A549 (cell line): ENCODE measurements around the gene PLXNA1. TPM values are rescaled to one million over a fixed set of nuclear protein-coding genes. Genes with fewer than 3 reads are reported as not detected.

Experiments
- ATAC-seq, 2 experiments: fragments of 200-7000 bp in 1 of 2; fragments of >200 bp in 1 of 2; cut with Nextera tagmentation in 1 of 2; cut with Tn5 transposase in 1 of 2; 3 replicates each; pipeline versions ENCODE4 v1.8.0 to v1.9.1; 2018 to 2020; ENCODE audit warnings: mild to moderate bottlenecking in 1 of 2, moderate library complexity in 1 of 2
- CTCF ChIA-PET: fragments of 300-600 bp; sonication (Branson Sonifier 250); formaldehyde crosslinking; extraction: SDS; loops from one replicate; lab custom pipeline; 2021; ENCODE audit warnings: antibody characterized with exemption, inconsistent platforms; lab: Yijun Ruan, JAX
- POLR2A ChIA-PET: fragments of 350-600 bp; formaldehyde crosslinking; extraction: SDS; loops from one replicate; lab custom pipeline; 2021; ENCODE audit warnings: antibody characterized with exemption, inconsistent platforms; lab: Yijun Ruan, JAX
- DNase-seq, 2 experiments: peaks; one replicate each; pipeline versions ENCODE4 v3.0.0 to v3.0.0-alpha.2; 2011 to 2016; ENCODE audit warnings: low read depth in 1 of 2, low spot score in 1 of 2
- FAIRE-seq: peaks from 2 replicates; lab custom pipeline; 2011; peaks lifted over from hg19 to GRCh38; lab: Jason Lieb, UNC
- H3K27ac ChIP-seq, 2 experiments: fragments of >200 bp; sonication (Bioruptor Twin); formaldehyde crosslinking; 3 replicates each; pipeline ENCODE4 v1.5.1; 2016 to 2017
- H3K4me1 ChIP-seq: fragments of >200 bp; sonication (Bioruptor Twin); formaldehyde crosslinking; 3 replicates; pipeline ENCODE4 v1.6.1; 2016
- H3K4me2 ChIP-seq: fragments of >200 bp; sonication (Bioruptor Twin); formaldehyde crosslinking; 3 replicates; pipeline ENCODE4 v1.6.1; 2016
- H3K4me3 ChIP-seq: fragments of >200 bp; sonication (Bioruptor Twin); formaldehyde crosslinking; 3 replicates; pipeline ENCODE4 v1.5.1; 2016
- H3K9me3 ChIP-seq: fragments of >200 bp; sonication (Bioruptor Twin); formaldehyde crosslinking; 3 replicates; pipeline ENCODE4 v1.6.1; 2016
- CBX2 ChIP-seq: fragments of 200-600 bp; sonication (generic); IDR thresholded peaks from 2 replicates; pipeline ENCODE4 v1.6.1; 2016; ENCODE audit warnings: low read depth, mild to moderate bottlenecking, borderline replicate concordance
- E2F6 ChIP-seq: IDR thresholded peaks from 2 replicates; pipeline ENCODE4 v1.6.1; 2012; ENCODE audit warnings: low read depth, borderline replicate concordance
- FOSL2 ChIP-seq, 2 experiments: fragments of 450-650 bp in 1 of 2; fragments of >200 bp in 1 of 2; sonication (Bioruptor Twin) in 1 of 2; formaldehyde crosslinking; IDR thresholded peaks; 2 replicates each; pipeline versions ENCODE4 v1.5.0 to v1.6.1; 2016 to 2020; ENCODE audit warnings: mild to moderate bottlenecking in 1 of 2, moderate library complexity in 1 of 2
- FOXS1 ChIP-seq: fragments of 250-450 bp; sonication (Bioruptor Pico); IDR thresholded peaks from 2 replicates; pipeline ENCODE4 v1.5.0; 2020; ENCODE audit warnings: mild to moderate bottlenecking, moderate library complexity
- HOXA7 ChIP-seq: fragments of 250-450 bp; sonication (Bioruptor Pico); IDR thresholded peaks from 2 replicates; pipeline ENCODE4 v1.5.0; 2020; ENCODE audit warnings: mild to moderate bottlenecking, moderate library complexity
- JUNB ChIP-seq: fragments of >200 bp; sonication (Bioruptor Twin); formaldehyde crosslinking; IDR thresholded peaks from 2 replicates; pipeline ENCODE4 v1.6.1; 2016
- MAFK ChIP-seq: fragments of 450-650 bp; IDR thresholded peaks from 2 replicates; pipeline ENCODE4 v1.6.1; 2014; ENCODE audit not compliant: partially characterized antibody
- MYC ChIP-seq: IDR thresholded peaks from 2 replicates; pipeline ENCODE4 v1.6.1; 2012; ENCODE audit warnings: mild to moderate bottlenecking, inconsistent platforms, low read length, improper control_type of control experiment, borderline replicate concordance
- NFE2L2 ChIP-seq: fragments of 150-350 bp; conservative IDR thresholded peaks from 2 replicates; pipeline ENCODE4 v1.6.1; 2014; ENCODE audit warnings: low read length
- RAD21 ChIP-seq, 2 experiments: fragments of >200 bp in 1 of 2; sonication (Bioruptor Twin) in 1 of 2; formaldehyde crosslinking in 1 of 2; IDR thresholded peaks in 1 of 2; conservative IDR thresholded peaks in 1 of 2; 2 replicates in 1 of 2; 3 replicates in 1 of 2; pipeline ENCODE4 v1.6.1; 2012 to 2018; ENCODE audit warnings: inconsistent platforms in 1 of 2
- RARB ChIP-seq: fragments of 250-450 bp; sonication (Bioruptor Pico); IDR thresholded peaks from 2 replicates; pipeline ENCODE4 v1.8.0; 2021; ENCODE audit warnings: mild to moderate bottlenecking, moderate library complexity
- RFX5 ChIP-seq: fragments of 450-650 bp; IDR thresholded peaks from 2 replicates; pipeline ENCODE4 v1.7.1; 2014; ENCODE audit warnings: antibody characterized with exemption, mild to moderate bottlenecking, moderate library complexity
- ZFP36 ChIP-seq: fragments of 450-650 bp; IDR thresholded peaks from 2 replicates; pipeline ENCODE4 v1.6.1; 2014; ENCODE audit warnings: borderline replicate concordance; ENCODE audit not compliant: partially characterized antibody
- ZNF302 ChIP-seq: fragments of 250-450 bp; sonication (Bioruptor Pico); IDR thresholded peaks from 2 replicates; pipeline ENCODE4 v1.9.0; 2021; ENCODE audit warnings: inconsistent platforms, mild to moderate bottlenecking, moderate library complexity
- WGBS: methylation state at CpG from one replicate; pipeline ENCODE4 v1.1.6; 2017; ENCODE audit errors: missing lambda C conversion rate; 5-methylcytosine and 5-hydroxymethylcytosine counted together
- polyA plus RNA-seq, 4 experiments: library from polyadenylated mRNA; depleted of rRNA in 3 of 4; stranded (reverse); fragments of >200 nt; fragmentation: RNase III in 1 of 4; extraction: RNeasy Plus Mini Kit Qiagen cat#74134 plus additional on column Dnase treatment in 1 of 4; gene quantifications; 2 replicates in 3 of 4; 3 replicates in 1 of 4; pipeline ENCODE4 v1.2.3, GENCODE V29; 2011 to 2017

PLXNA1 gene
- polyA plus RNA-seq, 2 of the 4 experiments (the other 2 are of a cell fraction), result 9.1 to 16.3 TPM

GRCh38 chr3:126994661-126995245 lies 11.8 kb downstream of the PLXNA1 start:
- Histone ChIP-seq H3K9me3 (no peaks in the 10 kb centered on the region), H3K4me1 (no peaks in the 10 kb centered on the region), H3K4me2 (no peak overlapping the region)
- no peak for ATAC-seq
- TF ChIP-seq RARB (CRISPR knock-in tag) (no peak), JUNB (no peak)
- TF ChIP-seq, all 56 proteins: peak for 0
- Histone ChIP-seq H3K27ac (no peak overlapping the region), H3K4me3 (no peak overlapping the region)
- DNase-seq (no peak), FAIRE-seq (no peak)
- POLR2A ChIA-PET, result no interaction called here
- WGBS, result 94% methylated on average over 5 of the region's 10 CpGs
- CTCF ChIA-PET, result interaction anchor here (1.6 to 2.2 kb wide), 3 partner anchors 8 to 242 kb away, joined by 4 to 10 read pairs (median 5); partner anchors contain the start of gene PLXNA1

DNA sequence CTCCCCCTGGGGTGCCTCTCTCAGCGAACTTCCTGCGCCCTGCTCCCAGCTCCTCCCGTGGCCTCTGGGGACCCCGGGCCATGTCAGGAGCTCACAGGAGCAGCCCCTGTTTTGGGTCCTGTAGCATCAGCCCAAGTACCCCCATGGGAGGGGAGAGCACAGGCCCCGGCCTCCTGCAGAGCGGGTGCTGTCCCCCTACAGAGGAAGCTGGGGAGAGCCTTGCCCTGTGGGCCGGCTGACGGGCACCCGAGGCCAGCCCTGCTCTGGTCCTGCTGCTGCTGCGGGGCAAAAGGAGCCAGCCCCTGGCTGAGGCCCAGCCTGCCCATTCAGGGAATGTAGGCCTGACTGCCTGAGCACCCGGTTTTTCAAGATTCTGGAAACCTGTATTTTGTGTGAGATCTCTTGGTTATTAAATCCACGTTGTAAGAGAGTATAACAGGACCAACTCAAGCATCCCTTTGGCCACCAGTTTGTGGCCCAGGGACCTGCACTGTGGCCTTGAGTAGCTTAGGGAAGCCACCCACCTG lies 12.4 kb downstream of the PLXNA1 start:
- H3K9me3 ChIP-seq, result no peaks in the 10 kb centered on the region
- POLR2A ChIA-PET, result no interaction called here
- H3K4me3 ChIP-seq, result no peak overlapping the region
- no peaks in the 10 kb centered on the region for H3K4me1 ChIP-seq
- ATAC-seq (no peak), DNase-seq (no peak), FAIRE-seq (no peak)
- WGBS, result 88% methylated on average over 6 of the region's 12 CpGs
- H3K27ac ChIP-seq, result no peak overlapping the region
- TF ChIP-seq MAFK, result no peak
- CTCF ChIA-PET, result interaction anchor here (1.1 to 2.2 kb wide), 4 partner anchors 9 to 243 kb away, joined by 3 to 10 read pairs (median 4); partner anchors contain the start of gene PLXNA1
- no peak overlapping the region for H3K4me2 ChIP-seq

- ChIA-PET POLR2A (no interaction called here), CTCF (interaction anchor here (0.5 to 2.2 kb wide), 6 partner anchors 9 to 548 kb away, joined by 3 to 10 read pairs (median 4); partner anchors contain the start of gene PLXNA1)
- peak in 1 of 2 experiments; percentile 57; a peak in 3 of 6 replicates for ATAC-seq
Observed at GRCh38 chr3:126995926-126996512, 13.1 kb downstream of the PLXNA1 start.

GRCh38 chr3:126996905-126997304 lies 14.0 kb downstream of the PLXNA1 start:
- WGBS, result 100% methylated on average over 5 of the region's 7 CpGs
- no peak for ATAC-seq
- ChIA-PET CTCF (interaction anchor here (0.6 to 1.2 kb wide), 2 partner anchors 266 to 547 kb away, joined by 3 to 4 read pairs; no protein-coding TSS in a partner anchor), POLR2A (no interaction called here)
- no peak for DNase-seq
- H3K4me1 ChIP-seq, result no peaks in the 10 kb centered on the region
- TF ChIP-seq MYC, result no peak
- no peak for TF ChIP-seq RAD21 (conservative IDR thresholded peaks at IDR 0.05 in 1 of 2, IDR thresholded peaks at IDR 0.05 in 1 of 2)
- TF ChIP-seq NFE2L2, result no peak
- no peak for TF ChIP-seq FOSL2 (IDR thresholded peaks at IDR 0.05)
- no peak for TF ChIP-seq FOSL2 (CRISPR knock-in tag; IDR thresholded peaks at IDR 0.05)
- no peak for TF ChIP-seq ZNF302 (CRISPR knock-in tag)
- TF ChIP-seq RFX5, result no peak
- no peak for TF ChIP-seq E2F6
- TF ChIP-seq CBX2, result no peak
- TF ChIP-seq FOXS1 (CRISPR knock-in tag), result no peak
- TF ChIP-seq, all 56 proteins: peak for 0
- Histone ChIP-seq H3K27ac (no peak overlapping the region), H3K9me3 (no peaks in the 10 kb centered on the region), H3K4me2 (no peak overlapping the region), H3K4me3 (no peak overlapping the region)
- FAIRE-seq, result no peak

More at GRCh38 chr3:126995926-126996512, 13.1 kb downstream of the PLXNA1 start:
- no peak overlapping the region for H3K27ac ChIP-seq
- DNase-seq, result no peak
- H3K4me1 ChIP-seq, result no peaks in the 10 kb centered on the region
- TF ChIP-seq MYC (no peak), ZFP36 (no peak), HOXA7 (CRISPR knock-in tag) (no peak)
- no peak overlapping the region for H3K4me2 ChIP-seq
- no peak for FAIRE-seq
- no peaks in the 10 kb centered on the region for H3K9me3 ChIP-seq
- WGBS, result 100% methylated on average over 1 of the region's 11 CpGs
- H3K4me3 ChIP-seq, result no peak overlapping the region
